Right lobe of liver (tissue), 6 donors: ENCODE measurements around the gene CR1L. TPM values are rescaled to one million over a fixed set of nuclear protein-coding genes. Genes with fewer than 3 reads are reported as not detected.
"Not testable (repeated sequence)": the region's sequence is repeated elsewhere in the genome, so short reads cannot be mapped to it uniquely, and the experiment has no call there.

Experiments used
- ATAC-seq, 4 donors: fragments of 200-7000 bp; cut with Tn5 transposase; one replicate each; pipeline ENCODE4 v1.9.1; 2020; ENCODE audit warnings: mild to moderate bottlenecking in 4 of 4, moderate library complexity in 4 of 4
- DNase-seq, 3 donors: peaks; one replicate each; pipeline ENCODE4 v3.0.0-alpha.2; 2020
- H3K27ac ChIP-seq, 3 donors: fragments of 200-600 bp; one replicate each; pipeline ENCODE4 v1.8.0; 2022
- H3K27me3 ChIP-seq, 2 donors: fragments of 200-600 bp; one replicate each; pipeline ENCODE4 v1.8.0; 2022
- H3K36me3 ChIP-seq, 4 donors: fragments of 200-600 bp; sonication (generic) in 1 of 4; one replicate each; pipeline versions ENCODE4 v1.5.1 to v1.8.0; 2017 to 2022; ENCODE audit warnings: control low read depth in 1 of 4
- H3K4me1 ChIP-seq, 4 donors: fragments of 200-600 bp; sonication (generic) in 1 of 4; one replicate each; pipeline versions ENCODE4 v1.5.1 to v1.8.0; 2017 to 2022; ENCODE audit warnings: control low read depth in 1 of 4
- H3K4me3 ChIP-seq, 3 donors: fragments of 200-600 bp; one replicate each; pipeline ENCODE4 v1.8.0; 2022
- H3K9me3 ChIP-seq, 4 donors: fragments of 200-600 bp; sonication (generic) in 1 of 4; one replicate each; pipeline versions ENCODE4 v1.5.1 to v1.8.0; 2017 to 2022; ENCODE audit warnings: control low read depth in 1 of 4
- POLR2A ChIP-seq: fragments of 450-650 bp; IDR thresholded peaks from one replicate; pipeline ENCODE4 v1.6.1; 2017; ENCODE audit warnings: antibody characterized with exemption, mild to moderate bottlenecking
- WGBS: methylation state at CpG from one replicate; pipeline ENCODE4 v1.1.6; 2018; ENCODE audit warnings: low coverage, low lambda C conversion rate; ENCODE audit not compliant: insufficient coverage; ENCODE audit errors: missing lambda C conversion rate; 5-methylcytosine and 5-hydroxymethylcytosine counted together
- intact Hi-C, 2 donors: fragments of 100-400 bp; cut with DNase I; formaldehyde crosslinking; loops; one replicate each; pipeline versions ENCODE4 v1.11.2 to v1.14.1; 2022
- total RNA-seq, 6 experiments: library from RNA; depleted of rRNA in 2 of 6; stranded (reverse); fragments of >200 nt in 2 of 6; fragmentation: NEBNext Ultra II Directional in 3 of 6; extraction: Animal tissue kit (Norgen Biotek cat#: 25700) in 3 of 6; gene quantifications; one replicate each; pipeline versions ENCODE4 v1.1.0 to v1.2.4, GENCODE V29; 2016 to 2023
- TF ChIP-seq, protein P1 (sequence below), 4 donors: fragments of 200-600 bp in 3 of 4; fragments of 450-650 bp in 1 of 4; IDR thresholded peaks; one replicate each; pipeline versions ENCODE4 v1.5.1 to v1.8.0; 2016 to 2022; ENCODE audit warnings: antibody characterized with exemption in 4 of 4, mild to moderate bottlenecking in 2 of 4
- donor health status: DM: no; HTN: yes; CAD: no.
- donor health status: DM: no; HTN: no; CAD: no.
- donor health status: DM: no; HTN: no; CAD: no.
- donor health status: DM: no; HTN: yes; CAD: no.
- donor health status: DM: no; HTN: yes; CAD: no.

The CR1L gene
- total RNA-seq, 6 experiments from 2014 or later: 0.12 to 1.2 (median 0.49) TPM; not detected in 1

DNA sequence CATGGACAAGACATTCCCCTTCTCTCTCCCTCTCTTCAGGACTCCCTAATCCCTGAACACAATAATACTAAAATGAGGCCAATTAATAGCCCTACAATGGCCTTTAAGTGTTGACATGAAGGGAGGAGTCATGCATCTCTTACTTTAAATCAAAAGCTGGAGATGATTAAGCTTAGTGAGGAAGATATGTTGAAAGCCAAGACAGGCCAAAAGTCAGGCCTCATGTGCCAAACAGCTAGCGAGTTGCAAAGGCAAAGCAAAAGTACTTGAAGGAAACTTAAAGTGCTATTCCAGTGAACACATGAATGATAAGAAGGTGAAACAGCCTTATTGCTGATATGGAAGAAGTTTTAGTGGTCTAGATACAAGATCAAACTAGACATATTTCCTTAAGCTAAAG, 57.4 kb downstream of the CR1L start:
- intact Hi-C loops: no loop called here
- Histone ChIP-seq H3K9me3 (no peaks in the 10 kb centered on the region), H3K36me3 (no peaks in the 10 kb centered on the region), H3K27me3 (no peaks in the 10 kb centered on the region), H3K27ac (no peak overlapping the region), H3K4me3 (no peak overlapping the region), H3K4me1 (no peaks in the 10 kb centered on the region)
- TF ChIP-seq, protein P1, sequence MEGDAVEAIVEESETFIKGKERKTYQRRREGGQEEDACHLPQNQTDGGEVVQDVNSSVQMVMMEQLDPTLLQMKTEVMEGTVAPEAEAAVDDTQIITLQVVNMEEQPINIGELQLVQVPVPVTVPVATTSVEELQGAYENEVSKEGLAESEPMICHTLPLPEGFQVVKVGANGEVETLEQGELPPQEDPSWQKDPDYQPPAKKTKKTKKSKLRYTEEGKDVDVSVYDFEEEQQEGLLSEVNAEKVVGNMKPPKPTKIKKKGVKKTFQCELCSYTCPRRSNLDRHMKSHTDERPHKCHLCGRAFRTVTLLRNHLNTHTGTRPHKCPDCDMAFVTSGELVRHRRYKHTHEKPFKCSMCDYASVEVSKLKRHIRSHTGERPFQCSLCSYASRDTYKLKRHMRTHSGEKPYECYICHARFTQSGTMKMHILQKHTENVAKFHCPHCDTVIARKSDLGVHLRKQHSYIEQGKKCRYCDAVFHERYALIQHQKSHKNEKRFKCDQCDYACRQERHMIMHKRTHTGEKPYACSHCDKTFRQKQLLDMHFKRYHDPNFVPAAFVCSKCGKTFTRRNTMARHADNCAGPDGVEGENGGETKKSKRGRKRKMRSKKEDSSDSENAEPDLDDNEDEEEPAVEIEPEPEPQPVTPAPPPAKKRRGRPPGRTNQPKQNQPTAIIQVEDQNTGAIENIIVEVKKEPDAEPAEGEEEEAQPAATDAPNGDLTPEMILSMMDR (IDR thresholded peaks at IDR 0.05): no peak
- TF ChIP-seq POLR2A: no peak
- DNase-seq (no peak), ATAC-seq (no peak)
- 75% methylated on average over 1 of the region's 1 CpG for WGBS

DNA sequence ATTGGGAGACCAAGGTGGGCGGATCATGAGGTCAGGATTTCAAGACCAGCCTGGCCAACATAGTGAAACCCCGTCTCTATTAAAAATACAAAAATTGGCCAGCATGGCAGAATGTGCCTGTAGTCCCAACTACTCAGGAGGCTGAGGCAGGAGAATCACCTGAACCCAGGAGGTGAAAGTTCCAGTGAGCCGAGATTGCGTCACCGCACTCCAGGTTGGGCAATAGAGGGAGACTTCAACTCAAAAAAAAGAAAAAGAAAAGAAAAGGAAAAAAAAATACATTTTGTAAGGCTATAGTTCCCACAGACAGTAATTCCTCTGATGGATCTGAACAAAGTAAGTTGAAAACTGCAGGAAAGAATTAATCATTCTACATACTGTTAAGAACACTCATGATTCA, 58.8 kb downstream of the CR1L start:
- ATAC-seq: peak in 1 of 4 donors; percentile 27
- H3K4me1 ChIP-seq: no peaks in the 10 kb centered on the region
- WGBS: 78% methylated on average over 3 of the region's 5 CpGs

DNA sequence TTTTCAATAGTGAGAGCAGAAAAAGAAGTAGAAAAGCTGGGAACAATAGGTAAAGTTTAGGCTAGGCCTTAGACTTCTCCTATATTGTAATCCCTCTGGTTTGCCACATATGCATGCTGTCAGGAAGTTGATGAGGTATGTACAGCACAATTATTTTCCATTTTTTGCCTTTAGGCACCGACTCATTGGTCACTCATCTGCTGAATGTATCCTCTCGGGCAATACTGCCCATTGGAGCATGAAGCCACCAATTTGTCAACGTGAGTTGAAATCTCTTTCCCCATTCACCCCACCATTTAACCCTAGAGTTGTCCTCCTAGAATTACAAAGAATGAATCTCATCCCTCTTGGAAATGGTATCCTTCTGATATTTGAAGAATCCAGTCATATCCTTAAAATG, 63.1 kb downstream of the CR1L start:
- H3K4me1 ChIP-seq, intact Hi-C loops, H3K9me3 ChIP-seq, H3K27ac ChIP-seq, H3K27me3 ChIP-seq, H3K36me3 ChIP-seq, DNase-seq, ATAC-seq, H3K4me3 ChIP-seq: not testable (repeated sequence)
- WGBS: 74% methylated on average over 3 of the region's 3 CpGs

More for the DNA sequence above, 58.8 kb downstream of the CR1L start:
- no peak overlapping the region for H3K4me3 ChIP-seq
- intact Hi-C loops: no loop called here
- H3K27ac ChIP-seq: no peak overlapping the region
- TF ChIP-seq POLR2A: no peak
- TF ChIP-seq, protein P1 (IDR thresholded peaks at IDR 0.05): no peak
- no peaks in the 10 kb centered on the region for H3K27me3 ChIP-seq
- no peaks in the 10 kb centered on the region for H3K36me3 ChIP-seq
- no peak for DNase-seq
- H3K9me3 ChIP-seq: no peaks in the 10 kb centered on the region

- intact Hi-C loops: no loop called here
- no peak for DNase-seq
- WGBS: 25% methylated on average over 4 of the region's 5 CpGs
- Histone ChIP-seq H3K27me3 (no peaks in the 10 kb centered on the region), H3K4me1 (no peaks in the 10 kb centered on the region), H3K36me3 (no peaks in the 10 kb centered on the region), H3K27ac (no peak overlapping the region), H3K9me3 (no peaks in the 10 kb centered on the region), H3K4me3 (no peak overlapping the region)
- no peak for TF ChIP-seq POLR2A
- TF ChIP-seq, protein P1 (IDR thresholded peaks at IDR 0.05): peak in 1 of 4 donors; percentile 10
- peak; percentile 27 to 81 (median 67) for ATAC-seq
These were observed 66.4 kb downstream of the CR1L start for GRCh38 chr1:207711285-207711684.

DNA sequence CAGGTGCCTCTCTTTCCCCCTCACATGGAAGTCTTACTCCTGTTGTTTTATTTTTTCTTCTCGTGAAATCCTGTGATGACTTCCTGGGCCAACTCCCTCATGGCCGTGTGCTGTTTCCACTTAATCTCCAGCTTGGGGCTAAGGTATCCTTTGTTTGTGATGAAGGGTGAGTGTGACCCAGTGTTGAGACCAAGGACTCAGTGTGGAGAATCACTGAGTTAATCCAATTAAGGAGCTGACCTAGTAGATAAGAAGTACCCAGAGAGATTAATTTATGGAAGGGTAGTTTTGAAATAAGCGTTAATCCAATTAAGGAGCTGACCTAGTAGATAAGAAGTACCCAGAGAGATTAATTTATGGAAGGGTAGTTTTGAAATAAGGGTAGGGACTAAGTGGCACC, 67.8 kb downstream of the CR1L start:
- H3K36me3 ChIP-seq, ATAC-seq, H3K9me3 ChIP-seq, DNase-seq, H3K27ac ChIP-seq, H3K4me3 ChIP-seq, H3K4me1 ChIP-seq, intact Hi-C loops, H3K27me3 ChIP-seq: not testable (repeated sequence)
- WGBS: 71% methylated on average over 3 of the region's 3 CpGs

- no peak for ATAC-seq
- intact Hi-C loops: no loop called here
- no peak for TF ChIP-seq POLR2A
- TF ChIP-seq, protein P1 (IDR thresholded peaks at IDR 0.05): no peak
- no peak overlapping the region for H3K4me3 ChIP-seq
- H3K27me3 ChIP-seq: no peaks in the 10 kb centered on the region
- WGBS: 83% methylated on average over 1 of the region's 12 CpGs
- DNase-seq: no peak
- H3K4me1 ChIP-seq: no peaks in the 10 kb centered on the region
- no peaks in the 10 kb centered on the region for H3K9me3 ChIP-seq
- H3K27ac ChIP-seq: no peak overlapping the region
- H3K36me3 ChIP-seq: no peaks in the 10 kb centered on the region
These were observed 68.6 kb downstream of the CR1L start for GRCh38 chr1:207713529-207713928.
